ENCODE data around the gene TBC1D19.

DNA sequence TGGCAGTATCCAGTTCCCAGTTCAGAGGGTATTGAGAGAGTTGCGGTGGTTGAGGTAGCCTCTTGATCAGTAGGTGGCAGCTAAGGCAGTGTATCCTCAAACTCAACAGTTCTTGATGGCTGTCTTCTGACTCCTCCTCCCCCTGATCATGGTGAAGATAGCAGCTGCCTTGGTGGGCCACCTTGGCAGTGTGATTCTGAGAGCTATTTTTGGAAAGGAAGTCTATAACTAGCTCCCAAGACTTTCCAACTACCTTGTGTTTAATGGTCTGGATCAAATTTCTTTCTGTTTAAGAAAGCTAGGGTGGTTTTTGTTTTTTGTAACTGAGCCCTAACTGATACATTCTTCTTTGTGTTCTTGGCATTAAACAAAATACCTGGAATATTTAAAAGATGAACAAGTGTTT lies 10.5 kb upstream of the TBC1D19 start:
- TF ChIP-seq, protein P1, sequence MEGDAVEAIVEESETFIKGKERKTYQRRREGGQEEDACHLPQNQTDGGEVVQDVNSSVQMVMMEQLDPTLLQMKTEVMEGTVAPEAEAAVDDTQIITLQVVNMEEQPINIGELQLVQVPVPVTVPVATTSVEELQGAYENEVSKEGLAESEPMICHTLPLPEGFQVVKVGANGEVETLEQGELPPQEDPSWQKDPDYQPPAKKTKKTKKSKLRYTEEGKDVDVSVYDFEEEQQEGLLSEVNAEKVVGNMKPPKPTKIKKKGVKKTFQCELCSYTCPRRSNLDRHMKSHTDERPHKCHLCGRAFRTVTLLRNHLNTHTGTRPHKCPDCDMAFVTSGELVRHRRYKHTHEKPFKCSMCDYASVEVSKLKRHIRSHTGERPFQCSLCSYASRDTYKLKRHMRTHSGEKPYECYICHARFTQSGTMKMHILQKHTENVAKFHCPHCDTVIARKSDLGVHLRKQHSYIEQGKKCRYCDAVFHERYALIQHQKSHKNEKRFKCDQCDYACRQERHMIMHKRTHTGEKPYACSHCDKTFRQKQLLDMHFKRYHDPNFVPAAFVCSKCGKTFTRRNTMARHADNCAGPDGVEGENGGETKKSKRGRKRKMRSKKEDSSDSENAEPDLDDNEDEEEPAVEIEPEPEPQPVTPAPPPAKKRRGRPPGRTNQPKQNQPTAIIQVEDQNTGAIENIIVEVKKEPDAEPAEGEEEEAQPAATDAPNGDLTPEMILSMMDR (IDR thresholded peaks at IDR 0.05; ENCODE audit: low read length), result no peak
- TF ChIP-seq EZH2 (IDR thresholded peaks at IDR 0.05; ENCODE audit: borderline replicate concordance, low read length), result no peak
